Adrenal gland (tissue), 12 donors: Measurements from ENCODE around the gene MYLK. TPM values are rescaled to one million over a fixed set of nuclear protein-coding genes. Genes with fewer than 3 reads are reported as not detected.

Experiments
- DNase-seq, 7 donors: peaks; one replicate each; pipeline ENCODE4 v3.0.0-alpha.2; 2019 to 2020
- H3K27ac ChIP-seq, 5 donors: fragments of 200-600 bp; sonication (generic) in 4 of 5; 1 replicate in 3 of 5; 2 replicates in 2 of 5; pipeline versions ENCODE4 v1.5.1 to v1.8.0; 2016 to 2020; ENCODE audit warnings: mild to moderate bottlenecking in 1 of 5
- H3K27me3 ChIP-seq: fragments of 200-600 bp; 2 replicates; pipeline ENCODE4 v1.8.0; 2021
- H3K36me3 ChIP-seq, 2 donors: fragments of 200-600 bp; replicated peaks in 1 of 2; 1 replicate in 1 of 2; 2 replicates in 1 of 2; pipeline versions ENCODE4 v1.5.1 to v1.8.0; 2018 to 2022
- H3K4me1 ChIP-seq, 2 donors: fragments of 200-600 bp; replicated peaks in 1 of 2; 1 replicate in 1 of 2; 2 replicates in 1 of 2; pipeline versions ENCODE4 v1.5.1 to v1.8.0; 2018 to 2021
- H3K4me3 ChIP-seq, 4 donors: fragments of 200-600 bp; sonication (generic) in 3 of 4; one replicate each; pipeline ENCODE4 v1.5.1; 2016 to 2018
- H3K9me3 ChIP-seq, 3 donors: fragments of 200-600 bp; sonication (generic) in 1 of 3; replicated peaks in 1 of 3; 1 replicate in 2 of 3; 2 replicates in 1 of 3; pipeline versions ENCODE4 v1.5.1 to v1.8.0; 2016 to 2021
- POLR2A ChIP-seq, 2 donors: fragments of 450-650 bp; IDR thresholded peaks; one replicate each; pipeline ENCODE4 v1.6.1; 2017; ENCODE audit warnings: antibody characterized with exemption in 2 of 2, mild to moderate bottlenecking in 2 of 2, moderate library complexity in 1 of 2
- WGBS, 4 donors: extraction: QIAGEN DNeasy Blood & Tissue Kit in 2 of 4; methylation state at CpG; one replicate each; pipeline versions ENCODE4 v1.1.5 to v1.1.7; 2013 to 2017; 5-methylcytosine and 5-hydroxymethylcytosine counted together
- intact Hi-C, 2 donors: fragments of 100-400 bp; cut with DNase I; formaldehyde crosslinking; loops; one replicate each; pipeline versions ENCODE4 v1.14.1 to v1.15.0; 2022 to 2023
- polyA plus RNA-seq, 3 donors: library from polyadenylated mRNA; stranded (reverse); fragments of 200-250 nt in 2 of 3; fragments of 350-450 nt in 1 of 3; fragmentation: Illumina TruSeq in 1 of 3; extraction: RNeasy Lipid Tissue Mini Kit (QIAGEN cat#74804) in 1 of 3; gene quantifications; one replicate each; pipeline ENCODE4 v1.2.3, GENCODE V29; 2013 to 2014
- total RNA-seq, 9 donors: library from RNA; depleted of rRNA in 4 of 9; stranded (reverse); fragments of >200 nt in 4 of 9; fragments of 120-200 nt in 1 of 9; fragmentation: NEBNext Ultra II Directional in 1 of 9; extraction: Animal tissue kit (Norgen Biotek cat#: 25700) in 1 of 9; gene quantifications; one replicate each; pipeline versions ENCODE4 v1.1.0 to v1.2.4, GENCODE V29; 2013 to 2023
- TF ChIP-seq, protein P1 (sequence below), 6 experiments: fragments of 450-650 bp in 4 of 6; fragments of 200-600 bp in 2 of 6; sonication (generic) in 1 of 6; IDR thresholded peaks; 1 replicate in 5 of 6; 2 replicates in 1 of 6; pipeline versions ENCODE4 v1.5.1 to v1.8.0; 2016 to 2021; ENCODE audit warnings: antibody characterized with exemption in 6 of 6, mild to moderate bottlenecking in 2 of 6, moderate library complexity in 1 of 6
- donor health status: healthy with polysubstance abuse.
- donor health status: Bipolar disorder and iron deficiency.
- donor health status: DM: yes; HTN: yes; CAD: no.
- donor health status: DM: no; HTN: no; CAD: no.
- donor health status: DM: no; HTN: no; CAD: no.
- donor health status: DM: yes; HTN: yes; CAD: no.

The MYLK gene
- total and polyA plus RNA-seq, 12 donors = 13.3 to 124 (median 53.8) TPM

DNA sequence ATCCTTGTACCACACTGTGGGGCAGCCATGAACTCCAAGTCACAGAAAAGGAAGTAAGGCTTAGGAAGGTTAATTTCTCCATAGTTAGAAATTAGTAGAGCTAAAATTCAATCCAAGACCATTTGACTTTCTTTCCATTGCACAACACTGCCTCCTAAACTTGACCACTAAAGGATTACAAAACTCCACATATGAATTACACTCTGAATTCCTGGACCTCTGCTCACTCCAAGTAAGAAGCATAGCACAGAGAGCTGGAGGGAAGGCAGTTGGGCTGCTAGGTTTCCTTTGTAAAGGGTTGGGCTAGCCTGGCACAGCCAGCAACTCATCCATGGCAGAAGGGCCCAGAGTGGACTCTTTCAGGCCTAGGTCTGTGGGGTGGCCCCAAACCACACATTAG is 134.4 kb downstream of the MYLK start:
- Histone ChIP-seq H3K4me1 (no peaks in the 10 kb centered on the region), H3K9me3 (no peaks in the 10 kb centered on the region), H3K4me3 (no peak overlapping the region), H3K27me3 (no peaks in the 10 kb centered on the region), H3K27ac (peak overlapping the region in 2 of 5 donors; percentile 53 to 59), H3K36me3 (no peaks in the 10 kb centered on the region)
- intact Hi-C loops = no loop called here
- TF ChIP-seq, protein P1, sequence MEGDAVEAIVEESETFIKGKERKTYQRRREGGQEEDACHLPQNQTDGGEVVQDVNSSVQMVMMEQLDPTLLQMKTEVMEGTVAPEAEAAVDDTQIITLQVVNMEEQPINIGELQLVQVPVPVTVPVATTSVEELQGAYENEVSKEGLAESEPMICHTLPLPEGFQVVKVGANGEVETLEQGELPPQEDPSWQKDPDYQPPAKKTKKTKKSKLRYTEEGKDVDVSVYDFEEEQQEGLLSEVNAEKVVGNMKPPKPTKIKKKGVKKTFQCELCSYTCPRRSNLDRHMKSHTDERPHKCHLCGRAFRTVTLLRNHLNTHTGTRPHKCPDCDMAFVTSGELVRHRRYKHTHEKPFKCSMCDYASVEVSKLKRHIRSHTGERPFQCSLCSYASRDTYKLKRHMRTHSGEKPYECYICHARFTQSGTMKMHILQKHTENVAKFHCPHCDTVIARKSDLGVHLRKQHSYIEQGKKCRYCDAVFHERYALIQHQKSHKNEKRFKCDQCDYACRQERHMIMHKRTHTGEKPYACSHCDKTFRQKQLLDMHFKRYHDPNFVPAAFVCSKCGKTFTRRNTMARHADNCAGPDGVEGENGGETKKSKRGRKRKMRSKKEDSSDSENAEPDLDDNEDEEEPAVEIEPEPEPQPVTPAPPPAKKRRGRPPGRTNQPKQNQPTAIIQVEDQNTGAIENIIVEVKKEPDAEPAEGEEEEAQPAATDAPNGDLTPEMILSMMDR (IDR thresholded peaks at IDR 0.05) = no peak
- TF ChIP-seq POLR2A (IDR thresholded peaks at IDR 0.05) = no peak
- no peak for DNase-seq

DNA sequence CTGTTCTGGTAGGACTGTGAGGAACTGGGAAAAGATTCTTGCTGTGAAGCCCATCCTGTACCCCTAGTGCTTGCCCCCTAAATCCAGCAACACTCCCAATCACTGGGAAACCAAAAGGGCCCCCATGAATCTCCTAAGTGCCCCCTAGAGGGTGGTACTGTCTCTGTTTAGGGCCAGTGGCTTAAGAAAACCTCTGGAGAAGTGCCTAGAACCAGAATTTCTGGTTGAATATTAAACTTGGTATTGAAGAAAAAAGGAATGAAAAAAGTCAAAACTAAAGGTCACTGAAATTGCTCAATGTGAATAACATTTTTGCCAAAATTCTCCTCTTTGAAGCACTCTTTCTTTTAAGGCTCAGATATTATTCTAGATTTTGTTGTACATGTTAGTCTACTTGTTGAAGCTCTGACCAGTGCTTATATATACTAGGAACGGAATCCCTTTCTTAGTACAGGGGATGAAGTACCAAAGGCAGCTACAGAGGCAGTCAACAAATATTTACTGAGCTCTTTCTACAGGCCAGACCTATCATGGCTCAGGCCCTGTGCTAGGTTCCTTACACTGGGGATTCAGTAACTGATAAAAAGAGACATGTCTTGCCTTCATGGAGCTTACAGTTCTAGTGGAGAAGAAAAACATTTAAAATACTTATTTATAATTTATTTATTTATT is 138.8 kb downstream of the MYLK start:
- H3K4me1 ChIP-seq = no peaks in the 10 kb centered on the region
- no peak for TF ChIP-seq POLR2A (IDR thresholded peaks at IDR 0.05)
- TF ChIP-seq, protein P1 (IDR thresholded peaks at IDR 0.05) = peak in 1 of 6 experiments; percentile 20
- H3K4me3 ChIP-seq = no peak overlapping the region
- intact Hi-C loops = no loop called here
- no peak overlapping the region for H3K27ac ChIP-seq
- H3K9me3 ChIP-seq = no peaks in the 10 kb centered on the region
- no peaks in the 10 kb centered on the region for H3K36me3 ChIP-seq
- 87 to 93% (median 89%) methylated on average over 1 of the region's 1 CpG for WGBS, 4 donors
- no peaks in the 10 kb centered on the region for H3K27me3 ChIP-seq
- DNase-seq = no peak

DNA sequence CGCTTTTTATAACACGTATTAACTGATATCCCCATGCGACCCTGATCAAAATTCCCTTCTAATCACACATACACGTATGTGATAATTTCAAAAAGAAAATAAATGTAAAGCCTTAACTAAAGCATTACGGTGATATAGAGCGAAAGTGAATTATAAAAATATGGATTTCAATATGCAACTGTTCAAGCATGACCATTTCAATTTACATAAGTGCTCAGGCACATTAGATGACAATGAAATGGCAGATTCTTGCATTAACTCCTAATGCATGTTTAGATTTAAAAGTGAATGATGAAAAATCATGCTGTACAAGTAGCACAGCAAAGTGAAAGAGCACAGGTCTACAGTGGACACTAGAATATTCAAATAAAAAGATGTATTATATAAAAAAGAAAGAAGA is 140.1 kb downstream of the MYLK start:
- no peak for DNase-seq

DNA sequence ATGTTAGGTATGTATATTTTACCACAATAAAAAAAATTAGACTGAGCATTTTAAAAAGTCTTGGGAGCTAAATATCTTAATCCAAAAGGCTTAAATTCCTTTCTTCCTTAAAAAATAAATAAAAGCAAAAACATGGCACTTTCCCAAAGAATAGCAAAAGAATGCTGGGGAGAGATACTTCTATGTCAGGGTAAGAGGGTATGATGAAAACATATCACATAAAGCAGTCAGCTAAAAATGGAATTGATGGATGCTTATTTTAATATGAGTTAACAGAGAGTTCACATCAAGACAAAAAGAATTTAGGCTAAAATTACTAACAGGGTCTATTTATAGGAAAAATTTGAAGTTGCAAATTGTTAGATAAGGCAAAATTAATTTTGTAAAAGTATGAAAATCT is 141.0 kb downstream of the MYLK start:
- no peaks in the 10 kb centered on the region for H3K36me3 ChIP-seq
- DNase-seq = no peak
- H3K4me3 ChIP-seq = no peak overlapping the region
- TF ChIP-seq, protein P1 (IDR thresholded peaks at IDR 0.05) = no peak
- TF ChIP-seq POLR2A (IDR thresholded peaks at IDR 0.05) = no peak
- H3K4me1 ChIP-seq = no peaks in the 10 kb centered on the region
- no peaks in the 10 kb centered on the region for H3K27me3 ChIP-seq
- no peaks in the 10 kb centered on the region for H3K9me3 ChIP-seq
- intact Hi-C loops = no loop called here
- H3K27ac ChIP-seq = no peak overlapping the region

More for the DNA sequence above, 140.1 kb downstream of the MYLK start:
- H3K27ac ChIP-seq = peak overlapping the region in 1 of 5 donors; percentile 54
- intact Hi-C loops = no loop called here
- H3K4me1 ChIP-seq = no peaks in the 10 kb centered on the region
- WGBS, 4 donors = 87 to 89% (median 87%) methylated on average over 6 of the region's 6 CpGs
- H3K9me3 ChIP-seq = no peaks in the 10 kb centered on the region
- TF ChIP-seq, protein P1 (IDR thresholded peaks at IDR 0.05) = no peak
- TF ChIP-seq POLR2A (IDR thresholded peaks at IDR 0.05) = no peak
- H3K4me3 ChIP-seq = no peak overlapping the region
- no peaks in the 10 kb centered on the region for H3K27me3 ChIP-seq
- no peaks in the 10 kb centered on the region for H3K36me3 ChIP-seq
